GM23338 (cell line): ENCODE measurements around the gene HDAC1. TPM values are rescaled to one million over a fixed set of nuclear protein-coding genes. Genes with fewer than 3 reads are reported as not detected.

Experiments used
- CREB1 ChIP-seq: fragments of 250-450 bp; sonication (Bioruptor Pico); IDR thresholded peaks from 2 replicates; pipeline ENCODE4 v1.5.0; 2020; ENCODE audit warnings: low read depth, mild to moderate bottlenecking, moderate library complexity
- CTCF ChIP-seq, 2 experiments: fragments of 200-600 bp in 1 of 2; sonication (generic) in 1 of 2; conservative IDR thresholded peaks; 2 replicates each; pipeline versions ENCODE4 v1.5.1 to v1.6.1; 2016 to 2017; ENCODE audit warnings: antibody characterized with exemption in 2 of 2, low read depth in 2 of 2, mild to moderate bottlenecking in 2 of 2, moderate library complexity in 1 of 2
- EZH2 ChIP-seq: fragments of 200-600 bp; sonication (generic); IDR thresholded peaks from one replicate; pipeline ENCODE4 v1.8.0; 2017; ENCODE audit warnings: antibody characterized with exemption, mild to moderate bottlenecking, low read depth; ENCODE audit not compliant: unreplicated experiment
- EZH2phosphoT487 ChIP-seq: fragments of 200-600 bp; sonication (generic); IDR thresholded peaks from one replicate; pipeline ENCODE4 v1.8.1; 2018; ENCODE audit warnings: antibody characterized with exemption; ENCODE audit not compliant: unreplicated experiment
- JUNB ChIP-seq: IDR thresholded peaks from one replicate; pipeline ENCODE4 v1.6.1; 2016; ENCODE audit warnings: antibody characterized with exemption; ENCODE audit not compliant: unreplicated experiment
- NANOG ChIP-seq: IDR thresholded peaks from 2 replicates; pipeline ENCODE4 v1.6.1; 2016; ENCODE audit warnings: antibody characterized with exemption, borderline replicate concordance
- POLR2AphosphoS5 ChIP-seq: IDR thresholded peaks from 2 replicates; pipeline ENCODE4 v1.6.1; 2016; ENCODE audit warnings: antibody characterized with exemption, low read depth
- STAT1 ChIP-seq: IDR thresholded peaks from one replicate; pipeline ENCODE4 v1.6.1; 2016; ENCODE audit warnings: antibody characterized with exemption; ENCODE audit not compliant: unreplicated experiment
- ZNF331 ChIP-seq: fragments of 250-450 bp; sonication (Bioruptor Pico); IDR thresholded peaks from 2 replicates; pipeline ENCODE4 v1.5.0; 2020; ENCODE audit warnings: low read depth, mild to moderate bottlenecking, moderate library complexity
- ZNF462 ChIP-seq: fragments of 250-450 bp; sonication (Bioruptor Pico); IDR thresholded peaks from 2 replicates; pipeline ENCODE4 v1.5.0; 2020; ENCODE audit warnings: mild to moderate bottlenecking, moderate library complexity
- polyA plus RNA-seq: library from polyadenylated mRNA; unstranded; fragments of >200 nt; fragmentation: Nextera tagmentation; extraction: Ambion mirVana; gene quantifications from 2 replicates; pipeline ENCODE4 v1.2.1, GENCODE V29; 2016
- total RNA-seq: library from RNA; depleted of rRNA; stranded (reverse); fragments of >200 nt; shearing (Covaris generic); gene quantifications from 2 replicates; pipeline ENCODE4 v1.2.3, GENCODE V29; 2014

The HDAC1 gene
- total and polyA plus RNA-seq, 2 experiments from 2014 or later: 82.6 to 104 TPM

- TF ChIP-seq ZNF462 (no peak), EZH2phosphoT487 (no peak), NANOG (no peak), JUNB (no peak), CREB1 (CRISPR knock-in tag) (no peak), EZH2 (no peak), POLR2AphosphoS5 (no peak), ZNF331 (CRISPR knock-in tag) (no peak), CTCF (conservative IDR thresholded peaks at IDR 0.05; ENCODE audit: low read depth in 2 of 2) (no peak), STAT1 (no peak)
Measured at GRCh38 chr1:32263744-32264143, 28.1 kb upstream of the HDAC1 start (continued).
